Stimulated activated CD4-positive, alpha-beta T cell treated with anti-CD3 and anti-CD28 coated beads, Interleukin-2, amount 100 ng/mL, for 48 hours (primary cell): Measurements from ENCODE around the gene BBS9.
"Not testable (repeated sequence)": the region's sequence is repeated elsewhere in the genome, so short reads cannot be mapped to it uniquely, and the experiment has no call there.

Experiments used
- DNase-seq, 2 donors: peaks; one replicate each; pipeline ENCODE4 v3.0.0-alpha.2; 2020

BBS9 gene

GRCh38 chr7:33509206-33509605, 379.8 kb downstream of the BBS9 start:
- no peak for DNase-seq

- no peak for DNase-seq
Observed at GRCh38 chr7:33511778-33512177, 382.4 kb downstream of the BBS9 start.

DNA sequence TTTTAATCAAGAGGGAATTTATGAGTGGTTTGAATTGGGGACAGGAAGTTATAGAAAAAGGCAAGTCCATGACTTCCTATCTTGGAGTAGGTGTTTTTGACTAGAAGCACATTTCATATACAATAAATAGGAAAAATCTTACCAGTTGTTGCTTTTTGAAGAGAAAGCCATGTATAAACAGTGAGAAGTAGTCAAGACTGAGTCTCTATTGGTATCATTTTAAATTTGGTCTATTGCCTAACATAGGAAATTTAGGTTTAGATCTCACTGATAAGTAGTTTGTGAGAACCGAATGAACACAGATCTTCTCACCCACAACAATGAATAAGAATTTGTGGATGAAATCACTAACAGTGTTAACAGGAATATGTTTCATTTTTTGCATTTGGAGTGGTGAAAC, 387.2 kb downstream of the BBS9 start:
- DNase-seq, result no peak

DNA sequence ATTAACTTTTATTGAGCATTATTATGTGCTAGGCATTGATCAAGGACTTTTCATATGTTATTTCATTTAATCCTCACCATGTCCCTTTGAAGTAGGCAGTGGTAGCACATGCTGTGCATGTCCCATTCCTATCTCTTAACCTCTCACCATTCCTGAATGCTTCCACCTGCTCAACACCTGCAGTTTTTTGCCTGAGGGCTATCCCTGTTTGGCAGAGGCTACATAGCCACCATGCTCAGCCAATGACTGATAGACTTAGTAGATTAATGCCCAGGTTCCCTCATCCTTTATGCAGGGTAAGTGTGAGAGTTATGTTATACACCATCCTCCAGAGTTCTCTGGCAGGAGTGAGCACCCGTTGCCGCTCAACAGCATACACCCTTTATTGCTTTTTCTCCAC, 387.8 kb downstream of the BBS9 start:
- no peak for DNase-seq

DNA sequence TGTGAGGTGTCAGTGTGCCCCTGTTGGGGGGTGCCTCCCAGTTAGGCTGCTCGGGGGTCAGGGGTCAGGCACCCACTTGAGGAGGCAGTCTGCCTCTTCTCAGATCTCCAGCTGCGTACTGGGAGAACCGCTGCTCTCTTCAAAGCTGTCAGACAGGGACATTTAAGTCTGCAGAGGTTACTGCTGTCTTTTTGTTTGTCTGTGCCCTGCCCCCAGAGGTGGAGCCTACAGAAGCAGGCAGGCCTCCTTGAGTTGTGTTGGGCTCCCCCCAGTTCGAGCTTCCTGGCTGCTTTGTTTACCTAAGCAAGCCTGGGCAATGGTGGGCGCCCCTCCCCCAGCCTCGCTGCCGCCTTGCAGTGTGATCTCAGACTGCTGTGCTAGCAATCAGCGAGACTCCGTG, 397.6 kb downstream of the BBS9 start:
- not testable (repeated sequence) for DNase-seq

DNA sequence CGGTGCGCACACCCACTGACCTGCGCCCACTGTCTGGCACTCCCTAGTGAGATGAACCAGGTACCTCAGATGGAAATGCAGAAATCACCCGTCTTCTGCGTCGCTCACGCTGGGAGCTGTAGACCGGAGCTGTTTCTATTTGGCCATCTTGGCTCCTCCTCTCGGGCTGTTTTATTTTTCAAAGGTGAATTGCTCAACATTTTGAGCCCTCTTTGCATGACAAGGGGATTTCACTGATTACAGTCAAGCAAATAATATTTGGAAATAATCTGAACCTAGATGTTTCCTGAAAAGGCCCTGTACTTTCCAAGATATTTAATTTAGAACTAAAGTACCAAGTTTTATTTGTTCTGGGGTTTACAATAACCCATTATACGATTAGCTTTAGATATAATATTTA, 398.2 kb downstream of the BBS9 start:
- DNase-seq, result not testable (repeated sequence)

DNA sequence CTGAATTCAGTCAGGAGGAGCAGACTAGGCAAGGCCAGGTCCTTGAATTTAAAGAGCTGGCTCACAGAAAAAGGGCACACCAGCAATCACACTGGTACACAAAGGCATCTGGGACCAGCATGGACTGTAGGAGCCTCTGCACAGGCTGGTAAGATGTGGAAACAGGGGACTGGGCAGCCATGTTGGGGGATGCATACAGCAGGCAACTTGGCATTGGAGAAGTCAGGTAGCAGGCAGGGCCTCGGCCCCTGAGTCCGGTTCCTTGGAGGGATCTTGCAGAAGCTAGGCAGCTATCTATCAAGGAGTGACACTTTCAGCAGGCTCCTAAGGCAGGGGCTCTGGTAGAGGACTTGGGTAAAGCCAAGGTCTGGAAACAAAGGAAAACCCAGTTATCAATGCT, 399.7 kb downstream of the BBS9 start:
- no peak for DNase-seq

- no peak for DNase-seq
Observed at GRCh38 chr7:33530664-33531063, 401.3 kb downstream of the BBS9 start.

- DNase-seq, result no peak
Observed at GRCh38 chr7:33531888-33532287, 402.5 kb downstream of the BBS9 start.

- no peak for DNase-seq
Observed at GRCh38 chr7:33534833-33535232, 405.5 kb downstream of the BBS9 start.

GRCh38 chr7:33535989-33536388, 406.6 kb downstream of the BBS9 start:
- no peak for DNase-seq

- no peak for DNase-seq
Observed at GRCh38 chr7:33536398-33537103, 407.2 kb downstream of the BBS9 start.

- DNase-seq, result no peak
Observed at GRCh38 chr7:33537104-33537477, 407.7 kb downstream of the BBS9 start.

- DNase-seq, result no peak
Observed at GRCh38 chr7:33539198-33539597, 409.8 kb downstream of the BBS9 start.

- no peak for DNase-seq
Observed at GRCh38 chr7:33539659-33540400, 410.5 kb downstream of the BBS9 start.

DNA sequence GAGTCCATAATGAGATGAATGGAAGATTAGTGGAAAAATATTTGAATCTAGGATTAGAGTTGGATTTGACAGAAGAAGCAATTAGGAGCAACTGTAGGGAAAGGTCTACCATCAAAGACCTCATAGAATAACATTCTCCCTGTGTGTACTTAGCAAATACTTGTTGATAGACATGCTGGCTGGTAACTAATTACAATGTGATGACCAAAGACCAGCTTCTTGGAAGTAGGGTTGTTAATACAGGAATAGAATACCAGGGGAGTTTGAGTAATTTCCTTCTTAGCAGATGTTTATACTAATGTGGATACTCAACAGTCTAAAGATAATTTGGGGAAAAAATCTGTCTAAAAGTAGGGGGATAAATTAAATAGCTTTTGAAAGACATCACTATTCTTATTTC, 418.5 kb downstream of the BBS9 start:
- no peak for DNase-seq

DNA sequence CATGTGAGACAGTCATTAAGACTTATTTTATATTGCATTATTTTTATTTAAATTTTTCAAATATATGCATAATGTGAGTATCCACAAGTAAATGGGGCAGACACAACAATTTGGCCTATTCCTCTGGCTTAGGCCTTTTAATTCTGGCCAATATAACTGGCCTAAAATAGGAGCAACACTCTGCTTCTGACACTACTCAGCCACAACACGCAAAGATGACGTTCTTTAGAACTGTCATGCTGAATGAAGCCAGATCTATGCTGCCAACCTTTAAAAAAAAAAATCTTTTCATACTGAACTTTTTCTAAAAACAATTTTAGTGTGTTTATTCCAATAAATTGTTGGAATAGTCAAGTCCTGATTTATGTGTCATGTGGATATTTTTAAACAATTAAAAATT, 421.0 kb downstream of the BBS9 start:
- DNase-seq, result no peak

DNA sequence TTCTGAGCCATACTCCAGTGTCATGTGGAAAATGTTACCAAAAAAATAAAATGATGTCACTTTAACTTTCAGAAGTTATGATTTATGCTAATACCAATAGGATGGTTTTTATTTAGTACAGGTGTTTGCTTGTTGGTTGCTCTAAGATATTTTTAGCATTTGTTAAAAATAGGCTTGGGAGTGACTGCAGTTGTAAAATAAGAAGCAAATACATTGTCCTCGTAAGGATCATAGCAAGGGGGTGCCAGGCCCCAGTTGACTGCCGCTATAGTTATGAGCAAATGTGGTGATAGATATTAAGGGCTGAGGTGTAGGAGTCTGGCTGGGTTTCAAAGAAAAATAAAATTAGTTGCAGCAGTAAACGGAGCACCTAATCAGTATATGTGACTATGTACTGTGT, 421.6 kb downstream of the BBS9 start:
- DNase-seq, result no peak

DNA sequence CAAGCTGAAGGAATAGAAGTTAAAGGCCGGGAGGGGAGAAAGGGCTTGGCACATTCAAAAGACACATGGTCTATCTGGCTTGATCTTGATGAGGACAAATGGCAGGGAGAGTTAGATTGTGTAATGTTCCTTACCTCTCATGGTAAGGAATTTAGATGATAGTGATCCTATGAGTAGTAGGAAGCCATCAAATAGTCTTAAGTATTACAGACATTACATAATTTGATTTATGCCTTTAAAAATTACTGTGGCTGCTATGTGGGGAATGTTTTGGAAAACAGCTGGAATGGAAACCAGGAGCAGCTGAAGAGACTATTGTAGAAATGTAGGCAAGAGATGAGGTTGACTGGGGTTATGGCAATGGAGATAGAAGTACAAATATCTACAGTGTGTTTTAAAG, 424.7 kb downstream of the BBS9 start:
- DNase-seq, result no peak

DNA sequence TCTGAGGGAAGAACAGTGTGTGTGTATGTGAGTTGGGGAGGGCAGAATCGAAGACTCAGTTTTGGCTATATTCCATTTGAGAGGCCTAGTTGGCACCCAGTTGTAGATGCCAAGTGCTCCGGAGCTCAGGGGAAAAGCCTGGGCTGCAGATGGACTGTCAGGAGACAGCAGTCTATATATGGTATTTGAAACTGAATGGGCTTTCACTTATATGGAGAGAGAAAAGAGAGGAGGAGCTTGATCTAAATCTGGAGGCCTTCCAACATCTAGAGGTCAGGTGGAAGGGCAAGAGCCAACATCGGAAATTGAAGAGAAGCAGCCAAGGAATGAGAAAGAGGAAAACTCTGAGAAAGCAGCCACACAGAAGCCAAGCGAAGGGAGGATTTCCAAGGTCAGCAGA, 425.2 kb downstream of the BBS9 start:
- no peak for DNase-seq

GRCh38 chr7:33556472-33556871, 427.1 kb downstream of the BBS9 start:
- no peak for DNase-seq

GRCh38 chr7:33558549-33559323, 429.4 kb downstream of the BBS9 start:
- DNase-seq, result no peak

GRCh38 chr7:33559324-33559710, 430.0 kb downstream of the BBS9 start:
- no peak for DNase-seq

DNA sequence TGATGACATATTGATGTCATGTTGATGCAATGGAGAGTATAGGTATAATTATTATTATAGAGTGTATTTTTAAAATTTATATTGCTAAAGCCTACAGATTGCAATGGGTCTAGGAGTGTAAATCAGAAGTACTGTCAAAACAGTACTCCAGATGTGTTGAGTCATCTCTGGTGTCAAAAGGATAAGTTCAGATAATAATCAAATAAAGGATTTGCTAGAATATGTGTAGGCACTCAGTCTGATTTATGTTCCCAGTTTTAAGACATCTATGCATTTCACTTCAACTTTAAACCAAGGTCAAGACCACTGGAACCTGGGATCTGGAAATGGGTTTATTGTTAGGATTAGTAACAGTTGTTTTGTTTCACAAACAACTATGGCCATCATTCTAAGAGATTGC, 433.6 kb downstream of the BBS9 start:
- no peak for DNase-seq
